HepG2 (cell line): ENCODE measurements around the gene OTOP3. TPM values are rescaled to one million over a fixed set of nuclear protein-coding genes. Genes with fewer than 3 reads are reported as not detected.

ENCODE experiments used
- AFF4 ChIP-seq: sonication (generic); formaldehyde crosslinking; IDR thresholded peaks from 2 replicates; pipeline ENCODE4 v1.4.0; 2020; ENCODE audit warnings: missing genetic modification reagents
- CBX2 ChIP-seq, 2 experiments: fragments of 200-600 bp in 1 of 2; sonication (generic); formaldehyde crosslinking in 1 of 2; IDR thresholded peaks; 2 replicates each; pipeline versions ENCODE4 v1.7.0 to v1.8.1; 2018 to 2022; ENCODE audit warnings: low read depth in 2 of 2, low read length in 1 of 2, mild to moderate bottlenecking in 1 of 2, missing genetic modification reagents in 1 of 2
- FIP1L1 ChIP-seq: fragments of 200-400 bp; formaldehyde crosslinking; IDR thresholded peaks from 2 replicates; pipeline ENCODE4 v1.6.1; 2018; ENCODE audit warnings: low read depth, mild to moderate bottlenecking, low read length, moderate library complexity, borderline replicate concordance; ENCODE audit not compliant: insufficient read depth
- FOXM1 ChIP-seq: sonication (generic); formaldehyde crosslinking; IDR thresholded peaks from 2 replicates; pipeline ENCODE4 v1.5.0; 2020; ENCODE audit warnings: missing genetic modification reagents
- LCORL ChIP-seq, 2 experiments: fragments of 450-650 bp in 1 of 2; sonication (generic) in 1 of 2; formaldehyde crosslinking in 1 of 2; IDR thresholded peaks; 2 replicates each; pipeline versions ENCODE4 v1.5.0 to v1.6.1; 2017 to 2020; ENCODE audit warnings: antibody characterized with exemption in 1 of 2, missing genetic modification reagents in 1 of 2
- MAFG ChIP-seq: sonication (generic); formaldehyde crosslinking; IDR thresholded peaks from 2 replicates; pipeline ENCODE4 v1.5.1; 2020; ENCODE audit warnings: mild to moderate bottlenecking, missing genetic modification reagents
- NR2F2 ChIP-seq: IDR thresholded peaks from 2 replicates; pipeline ENCODE4 v1.6.1; 2012; ENCODE audit warnings: low read depth, inconsistent platforms, borderline replicate concordance
- SAP130 ChIP-seq: IDR thresholded peaks from 2 replicates; pipeline ENCODE4 v1.6.1; 2016; ENCODE audit warnings: low read depth
- STAT6 ChIP-seq: sonication (generic); formaldehyde crosslinking; IDR thresholded peaks from 2 replicates; pipeline ENCODE4 v1.4.0; 2020; ENCODE audit warnings: missing genetic modification reagents, mild to moderate bottlenecking, borderline replicate concordance
- TERF1 ChIP-seq: sonication (generic); formaldehyde crosslinking; IDR thresholded peaks from 2 replicates; pipeline ENCODE4 v1.8.0; 2022; ENCODE audit warnings: mild to moderate bottlenecking, missing genetic modification reagents, moderate library complexity
- ZNF432 ChIP-seq: sonication (generic); formaldehyde crosslinking; IDR thresholded peaks from 2 replicates; pipeline ENCODE4 v1.5.0; 2020; ENCODE audit warnings: missing genetic modification reagents, mild to moderate bottlenecking, borderline replicate concordance
- ZNF512B ChIP-seq: sonication (generic); formaldehyde crosslinking; IDR thresholded peaks from 2 replicates; pipeline ENCODE4 v1.5.1; 2020; ENCODE audit warnings: missing genetic modification reagents, mild to moderate bottlenecking, borderline replicate concordance
- ZNF777 ChIP-seq: sonication (generic); formaldehyde crosslinking; IDR thresholded peaks from 2 replicates; pipeline ENCODE4 v1.4.0; 2020; ENCODE audit warnings: missing genetic modification reagents
- polyA plus RNA-seq, 8 experiments: library from polyadenylated mRNA; depleted of rRNA in 3 of 8; stranded (reverse) in 7 of 8; unstranded in 1 of 8; fragments of >200 nt; fragmentation: Illumina TruSeq in 4 of 8; extraction: Trizol in 4 of 8; gene quantifications; 2 replicates each; pipeline versions ENCODE4 v1.2.1 to v1.2.3, GENCODE V29; 2011 to 2016; ENCODE audit warnings: low read depth in 4 of 8, missing spikeins in 1 of 8, mixed read lengths in 1 of 8; ENCODE audit not compliant: insufficient read depth in 1 of 8
- total RNA-seq, 5 experiments: library from RNA; depleted of rRNA; stranded (reverse); fragments of >200 nt; fragmentation: Illumina TruSeq; extraction: Trizol; gene quantifications; 2 replicates each; pipeline ENCODE4 v1.2.3, GENCODE V29; 2016; ENCODE audit warnings: low read depth in 1 of 5
- TF ChIP-seq, protein P1 (sequence below): sonication (generic); formaldehyde crosslinking; IDR thresholded peaks from 2 replicates; pipeline ENCODE4 v1.5.1; 2020; ENCODE audit warnings: missing genetic modification reagents, mild to moderate bottlenecking, borderline replicate concordance

Gene OTOP3
- total and polyA plus RNA-seq, 2 of the 13 experiments (the other 11 are each of a cell fraction or from before 2014, with no cell fraction given) = not detected

DNA sequence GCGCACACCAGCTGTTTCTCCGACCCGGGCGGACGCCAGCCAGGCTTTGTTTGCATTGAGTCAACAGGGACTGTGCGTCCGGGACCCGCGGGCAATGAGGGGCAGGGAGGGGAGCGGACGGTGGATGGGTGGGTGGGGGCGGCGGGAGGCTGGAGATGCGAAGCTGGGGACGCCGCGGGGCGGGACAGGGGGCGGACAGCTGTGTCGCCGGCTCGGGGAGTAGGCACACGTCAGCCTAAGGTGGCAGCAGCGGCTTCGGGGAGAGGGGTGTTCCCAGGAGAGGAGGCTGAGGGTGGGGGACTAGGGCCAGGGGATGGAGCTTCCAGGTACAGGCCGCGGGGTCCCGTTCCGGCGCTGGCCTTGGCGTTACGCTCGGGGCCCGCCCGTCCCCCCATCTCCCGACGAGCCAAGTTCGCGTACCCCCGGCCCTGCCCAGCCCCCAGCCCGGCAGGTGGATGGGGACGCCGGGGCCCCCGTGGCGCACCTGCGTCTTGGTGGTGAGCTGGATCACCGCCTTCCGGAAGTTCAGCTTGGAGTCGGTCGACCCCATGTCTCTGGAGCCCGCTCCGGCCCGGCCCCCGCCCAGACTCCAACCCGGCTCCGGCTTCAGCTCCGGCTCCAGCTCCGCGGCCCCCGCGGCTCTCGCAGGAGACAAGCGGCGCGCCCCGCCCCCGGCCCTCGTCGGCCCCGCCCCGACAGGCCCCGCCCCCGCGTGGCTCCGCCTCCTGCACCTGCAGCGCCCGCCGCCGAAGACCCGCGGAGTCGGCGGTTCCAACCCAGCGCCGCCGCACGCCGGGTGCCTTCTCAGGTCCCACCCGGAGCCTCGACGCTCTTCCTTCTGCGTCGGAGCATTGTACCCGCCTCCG lies 36.6 kb downstream of the OTOP3 start, which contains the start of gene HID1 (continued):
- no peak for TF ChIP-seq ZNF512B (CRISPR knock-in tag)
- no peak for TF ChIP-seq NR2F2
- peak; percentile 84 for TF ChIP-seq ZNF777 (CRISPR knock-in tag)
- TF ChIP-seq MAFG (CRISPR knock-in tag) = no peak
- no peak for TF ChIP-seq STAT6 (CRISPR knock-in tag)
- no peak for TF ChIP-seq FOXM1 (CRISPR knock-in tag)
- TF ChIP-seq SAP130 (CRISPR knock-in tag) = peak; percentile 94
- no peak for TF ChIP-seq FIP1L1
- no peak for TF ChIP-seq ZNF432 (CRISPR knock-in tag)
- TF ChIP-seq, protein P1, sequence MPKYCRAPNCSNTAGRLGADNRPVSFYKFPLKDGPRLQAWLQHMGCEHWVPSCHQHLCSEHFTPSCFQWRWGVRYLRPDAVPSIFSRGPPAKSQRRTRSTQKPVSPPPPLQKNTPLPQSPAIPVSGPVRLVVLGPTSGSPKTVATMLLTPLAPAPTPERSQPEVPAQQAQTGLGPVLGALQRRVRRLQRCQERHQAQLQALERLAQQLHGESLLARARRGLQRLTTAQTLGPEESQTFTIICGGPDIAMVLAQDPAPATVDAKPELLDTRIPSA = 0 out of 2 replicates have a peak, but pooled peaks have one; percentile 6
- no peak for TF ChIP-seq AFF4
- TF ChIP-seq CBX2 (IDR thresholded peaks at IDR 0.05; ENCODE audit: low read depth, low read length) = no peak
- no peak for TF ChIP-seq CBX2 (CRISPR knock-in tag; IDR thresholded peaks at IDR 0.05; ENCODE audit: low read depth)
- no peak for TF ChIP-seq LCORL (IDR thresholded peaks at IDR 0.05)
- TF ChIP-seq LCORL (CRISPR knock-in tag; IDR thresholded peaks at IDR 0.05) = peak; percentile 91
- no peak for TF ChIP-seq TERF1 (CRISPR knock-in tag)
